Mesenchymal stem cell (in vitro differentiated cells and primary cell): Measurements from ENCODE around the gene PID1.
A peak's percentile ranks its signal among the peaks of the same experiment; 100 is the strongest.

Experiments
- DNase-seq: peaks from one replicate; pipeline ENCODE4 v3.0.0-alpha.2; 2013
- H2AFZ ChIP-seq: one replicate; pipeline ENCODE4 v1.6.1; 2013; ENCODE audit warnings: low read depth, mild to moderate bottlenecking, control low read depth, inconsistent platforms, low read length, moderate library complexity
- H2AK5ac ChIP-seq: 2 replicates; pipeline ENCODE4 v1.6.1; 2013; ENCODE audit warnings: low read length, moderate library complexity, mild to moderate bottlenecking, inconsistent platforms; ENCODE audit not compliant: severe bottlenecking
- H2BK120ac ChIP-seq: one replicate; pipeline ENCODE4 v1.6.1; 2013; ENCODE audit warnings: low read depth, mild to moderate bottlenecking, inconsistent platforms, low read length, moderate library complexity
- H2BK12ac ChIP-seq, 2 experiments: one replicate each; pipeline ENCODE4 v1.6.1; 2013; ENCODE audit warnings: inconsistent platforms in 2 of 2, low read length in 2 of 2, mild to moderate bottlenecking in 2 of 2, moderate library complexity in 2 of 2, control low read depth in 1 of 2
- H2BK15ac ChIP-seq: one replicate; pipeline ENCODE4 v1.6.1; 2013; ENCODE audit warnings: mild to moderate bottlenecking, low read depth, inconsistent platforms; ENCODE audit not compliant: poor library complexity, severe bottlenecking
- H2BK5ac ChIP-seq: 2 replicates; pipeline ENCODE4 v1.6.1; 2013; ENCODE audit warnings: low read depth, mild to moderate bottlenecking, low read length, control low read depth, inconsistent platforms; ENCODE audit not compliant: poor library complexity, severe bottlenecking
- H3K14ac ChIP-seq, 2 experiments: one replicate each; pipeline ENCODE4 v1.6.1; 2013; ENCODE audit warnings: inconsistent platforms in 2 of 2, low read length in 2 of 2, control low read depth in 1 of 2, mild to moderate bottlenecking in 1 of 2, moderate library complexity in 1 of 2
- H3K18ac ChIP-seq, 2 experiments: one replicate each; pipeline ENCODE4 v1.6.1; 2013; ENCODE audit warnings: inconsistent platforms in 2 of 2, low read length in 2 of 2, control low read depth in 1 of 2, low read depth in 1 of 2, mild to moderate bottlenecking in 1 of 2
- H3K23ac ChIP-seq, 2 experiments: one replicate each; pipeline ENCODE4 v1.6.1; 2013; ENCODE audit warnings: inconsistent platforms in 2 of 2, low read length in 2 of 2, mild to moderate bottlenecking in 2 of 2, moderate library complexity in 2 of 2, control low read depth in 1 of 2
- H3K27ac ChIP-seq: 2 replicates; pipeline ENCODE4 v1.5.1; 2013; ENCODE audit warnings: mild to moderate bottlenecking, moderate library complexity, low read length, control low read depth, inconsistent platforms; ENCODE audit not compliant: poor library complexity, severe bottlenecking
- H3K27me3 ChIP-seq, 2 experiments: 2 replicates each; pipeline versions ENCODE4 v1.6.1 to v1.7.0; 2013; ENCODE audit warnings: low read length in 2 of 2, mild to moderate bottlenecking in 2 of 2, moderate library complexity in 2 of 2, control low read depth in 1 of 2, inconsistent platforms in 1 of 2; ENCODE audit not compliant: control insufficient read depth in 1 of 2, insufficient read depth in 1 of 2
- H3K36me3 ChIP-seq, 2 experiments: 2 replicates each; pipeline versions ENCODE4 v1.6.1 to v1.7.0; 2013; ENCODE audit warnings: low read length in 2 of 2, control low read depth in 1 of 2, inconsistent platforms in 1 of 2, low read depth in 1 of 2, mild to moderate bottlenecking in 1 of 2; ENCODE audit not compliant: insufficient read depth in 2 of 2, control insufficient read depth in 1 of 2
- H3K4ac ChIP-seq, 2 experiments: one replicate each; pipeline ENCODE4 v1.6.1; 2013; ENCODE audit warnings: inconsistent platforms in 2 of 2, low read length in 2 of 2, mild to moderate bottlenecking in 2 of 2, moderate library complexity in 2 of 2, control low read depth in 1 of 2, low read depth in 1 of 2
- H3K4me1 ChIP-seq: 2 replicates; pipeline ENCODE4 v1.6.1; 2013; ENCODE audit warnings: low read depth, low read length, control low read depth; ENCODE audit not compliant: control insufficient read depth, insufficient read depth
- H3K4me2 ChIP-seq: 2 replicates; pipeline ENCODE4 v1.6.1; 2013; ENCODE audit warnings: low read length, mild to moderate bottlenecking, inconsistent platforms; ENCODE audit not compliant: poor library complexity, severe bottlenecking
- H3K4me3 ChIP-seq, 2 experiments: 2 replicates each; pipeline versions ENCODE4 v1.5.1 to v1.7.0; 2013; ENCODE audit warnings: low read length in 2 of 2, mild to moderate bottlenecking in 2 of 2, control low read depth in 1 of 2, low read depth in 1 of 2; ENCODE audit not compliant: insufficient read depth in 1 of 2
- H3K79me1 ChIP-seq: replicated peaks from 2 replicates; pipeline ENCODE4 v1.6.1; 2013; ENCODE audit warnings: mild to moderate bottlenecking, control low read depth, low read length, inconsistent platforms; ENCODE audit not compliant: poor library complexity, severe bottlenecking
- H3K9ac ChIP-seq: 2 replicates; pipeline ENCODE4 v1.7.0; 2013; ENCODE audit warnings: mild to moderate bottlenecking, low read length, moderate library complexity
- H3K9me3 ChIP-seq: 2 replicates; pipeline ENCODE4 v1.7.0; 2013; ENCODE audit warnings: mild to moderate bottlenecking, low read length; ENCODE audit not compliant: control insufficient read depth
- H4K8ac ChIP-seq: one replicate; pipeline ENCODE4 v1.6.1; 2013; ENCODE audit warnings: inconsistent platforms, mild to moderate bottlenecking, low read length, moderate library complexity
- H4K91ac ChIP-seq: one replicate; pipeline ENCODE4 v1.6.1; 2013; ENCODE audit warnings: mild to moderate bottlenecking, low read length, inconsistent platforms
- WGBS: methylation state at CpG from one replicate; pipeline ENCODE4 v1.1.7; 2013; ENCODE audit warnings: mixed read lengths; 5-methylcytosine and 5-hydroxymethylcytosine counted together

PID1 gene

DNA sequence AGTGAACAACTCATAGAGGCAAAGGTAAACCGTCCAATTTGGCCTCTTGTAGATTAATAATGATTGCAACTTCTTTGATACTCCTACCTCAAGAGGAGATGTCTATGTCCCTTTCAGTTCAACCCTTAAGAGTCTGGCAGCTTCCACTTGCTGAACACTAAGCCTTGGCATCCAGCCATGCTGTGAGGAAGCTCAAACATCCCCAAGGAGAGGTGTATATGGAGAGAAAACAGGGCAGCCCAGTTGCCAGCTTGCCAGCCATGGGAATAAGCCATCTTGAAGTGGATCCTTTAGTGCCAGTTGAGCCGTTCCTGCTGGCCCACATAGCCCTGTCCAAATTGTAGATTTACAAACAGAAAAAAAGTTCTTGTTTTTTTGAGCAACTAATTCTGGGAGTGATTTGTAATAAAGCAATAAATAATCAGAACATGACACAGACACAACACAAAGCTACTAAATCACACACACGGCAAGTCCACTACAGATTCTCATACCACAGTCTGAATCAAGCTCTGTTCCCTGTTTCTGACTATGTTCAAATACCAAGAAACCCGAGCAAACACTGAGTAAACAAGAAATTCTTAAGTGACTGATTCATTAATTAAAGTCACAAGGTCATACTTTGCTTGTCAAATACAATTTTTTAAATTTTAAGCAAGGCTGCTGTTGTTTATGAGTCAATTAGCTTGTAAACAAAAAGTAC, 96.1 kb downstream of the PID1 start:
- H3K27me3 ChIP-seq, result no peaks in the 10 kb centered on the region
- H3K4ac ChIP-seq, result no peak overlapping the region
- 26% methylated on average over 3 of the region's 4 CpGs for WGBS

DNA sequence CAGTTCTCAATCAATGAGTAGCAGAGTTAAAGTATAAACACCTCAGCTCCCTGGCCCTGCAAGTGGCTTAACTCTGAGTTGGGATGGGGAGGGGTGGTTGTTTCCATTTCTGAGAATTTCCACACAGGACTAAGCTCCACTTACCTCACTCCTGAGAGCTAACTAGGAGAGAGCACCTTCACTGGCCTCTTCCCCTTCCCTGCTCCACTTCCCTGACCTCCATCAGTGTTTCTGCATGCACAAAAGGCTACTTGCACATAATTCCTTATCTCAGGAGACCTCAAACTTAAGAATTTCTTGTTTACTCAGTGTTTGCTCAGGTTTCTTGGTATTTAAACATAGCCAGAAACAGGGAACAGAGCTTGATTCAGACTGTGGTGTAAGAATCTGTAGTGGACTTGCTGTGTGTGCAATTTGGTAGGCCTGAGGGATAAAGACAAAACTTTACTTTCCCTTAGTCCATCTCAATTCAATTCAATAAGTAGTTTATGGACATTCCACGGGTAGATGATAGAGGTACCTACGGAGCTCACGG, 97.2 kb downstream of the PID1 start:
- H3K27me3 ChIP-seq, result no peaks in the 10 kb centered on the region
- no peak overlapping the region for H3K4ac ChIP-seq
- no peak overlapping the region for H2AK5ac ChIP-seq
- no peak overlapping the region for H4K91ac ChIP-seq
- H2BK12ac ChIP-seq, result peak overlapping the region in 1 of 2 experiments; percentile 39
- H3K36me3 ChIP-seq, result no peaks in the 10 kb centered on the region
- H2BK5ac ChIP-seq, result no peak overlapping the region
- peaks cover 1% of the 10 kb centered on the region for H3K79me1 ChIP-seq
- H3K27ac ChIP-seq, result no peak overlapping the region
- H3K18ac ChIP-seq, result no peak overlapping the region
- no peak overlapping the region for H3K9ac ChIP-seq
- no peak for DNase-seq
- H3K4me2 ChIP-seq, result no peak overlapping the region
- H3K9me3 ChIP-seq, result no peaks in the 10 kb centered on the region
- H2AFZ ChIP-seq, result no peak overlapping the region
- H3K14ac ChIP-seq, result no peak overlapping the region
- no peak overlapping the region for H4K8ac ChIP-seq
- no peaks in the 10 kb centered on the region for H3K4me1 ChIP-seq
- H3K4me3 ChIP-seq, result no peak overlapping the region
- no peak overlapping the region for H3K23ac ChIP-seq
- WGBS, result no CpG with 5 or more reads among the region's 3 CpGs
- no peak overlapping the region for H2BK120ac ChIP-seq
- no peak overlapping the region for H2BK15ac ChIP-seq

More for the DNA sequence above, 96.1 kb downstream of the PID1 start:
- Histone ChIP-seq H3K4me1 (no peaks in the 10 kb centered on the region), H3K9me3 (no peaks in the 10 kb centered on the region), H3K4me3 (peak overlapping the region in 1 of 2 experiments; percentile 29), H3K36me3 (no peaks in the 10 kb centered on the region), H3K9ac (peak overlapping the region; percentile 48), H2BK12ac (no peak overlapping the region), H2AFZ (no peak overlapping the region), H3K27ac (no peak overlapping the region), H2BK15ac (no peak overlapping the region), H2AK5ac (no peak overlapping the region), H3K23ac (no peak overlapping the region), H3K79me1 (peaks cover 1% of the 10 kb centered on the region), H2BK120ac (no peak overlapping the region), H3K4me2 (no peak overlapping the region), H4K91ac (no peak overlapping the region), H4K8ac (no peak overlapping the region), H3K18ac (no peak overlapping the region), H3K14ac (no peak overlapping the region), H2BK5ac (no peak overlapping the region)
- peak; percentile 63 for DNase-seq

DNA sequence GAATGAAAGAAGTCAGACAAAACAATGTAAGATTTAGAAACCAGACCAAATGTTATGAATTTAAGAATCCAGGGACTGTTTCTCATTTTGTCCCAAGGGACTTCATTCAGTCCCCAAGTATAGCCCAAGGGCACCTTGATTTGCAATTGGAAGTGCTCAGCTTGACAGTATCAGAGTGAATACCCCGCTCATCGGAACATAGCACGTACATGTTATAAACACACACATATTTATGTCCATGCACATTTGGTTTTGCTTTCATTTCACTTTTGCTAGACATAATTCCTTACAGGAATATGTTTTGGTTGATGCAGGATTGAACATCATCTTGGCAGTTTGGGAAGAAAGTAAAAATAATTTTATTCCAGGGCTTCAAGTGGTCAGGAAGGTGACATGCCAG, 100.2 kb downstream of the PID1 start:
- Histone ChIP-seq H3K4me1 (no peaks in the 10 kb centered on the region), H3K4me3 (peak overlapping the region in 1 of 2 experiments; percentile 77), H3K4ac (no peak overlapping the region), H2BK120ac (no peak overlapping the region), H3K9ac (peak overlapping the region; percentile 70), H3K4me2 (no peak overlapping the region), H3K14ac (no peak overlapping the region), H2BK5ac (no peak overlapping the region), H2AFZ (no peak overlapping the region), H3K27me3 (no peaks in the 10 kb centered on the region), H4K8ac (no peak overlapping the region), H2BK12ac (no peak overlapping the region), H3K36me3 (no peaks in the 10 kb centered on the region), H3K18ac (no peak overlapping the region), H2AK5ac (no peak overlapping the region), H2BK15ac (no peak overlapping the region), H3K27ac (no peak overlapping the region), H3K9me3 (no peaks in the 10 kb centered on the region), H3K79me1 (no peaks in the 10 kb centered on the region), H3K23ac (no peak overlapping the region), H4K91ac (no peak overlapping the region)
- peak; percentile 20 for DNase-seq
- WGBS, result 100% methylated on average over 3 of the region's 3 CpGs

DNA sequence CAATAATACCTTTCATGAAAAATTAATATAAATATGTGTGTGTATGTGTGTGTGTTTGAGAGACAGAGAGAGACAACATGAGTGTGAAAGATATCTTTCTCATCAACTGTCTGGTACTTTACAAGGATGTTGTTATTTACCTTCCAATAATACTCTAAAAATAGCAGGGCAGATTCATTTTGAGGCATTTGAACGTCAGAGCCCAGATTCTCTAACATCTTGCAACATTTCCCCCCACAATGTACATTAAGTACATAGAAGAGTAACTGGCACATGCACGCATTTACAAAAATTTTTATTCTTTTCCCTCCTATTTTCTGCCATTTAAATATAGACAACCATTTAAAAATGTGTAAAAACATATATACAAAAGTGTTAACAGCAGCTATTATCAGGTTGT, 100.9 kb downstream of the PID1 start:
- H3K4ac ChIP-seq, result no peak overlapping the region
- no peak overlapping the region for H3K9ac ChIP-seq
- no peak overlapping the region for H4K91ac ChIP-seq
- no peak overlapping the region for H3K18ac ChIP-seq
- H3K23ac ChIP-seq, result no peak overlapping the region
- H3K36me3 ChIP-seq, result no peaks in the 10 kb centered on the region
- no peaks in the 10 kb centered on the region for H3K27me3 ChIP-seq
- no peak overlapping the region for H2BK15ac ChIP-seq
- no peaks in the 10 kb centered on the region for H3K9me3 ChIP-seq
- no peaks in the 10 kb centered on the region for H3K79me1 ChIP-seq
- H3K27ac ChIP-seq, result no peak overlapping the region
- H3K4me1 ChIP-seq, result no peaks in the 10 kb centered on the region
- H3K4me3 ChIP-seq, result peak overlapping the region in 1 of 2 experiments; percentile 77
- DNase-seq, result no peak
- H3K4me2 ChIP-seq, result no peak overlapping the region
- H4K8ac ChIP-seq, result no peak overlapping the region
- H2AFZ ChIP-seq, result no peak overlapping the region
- H2BK12ac ChIP-seq, result no peak overlapping the region
- no peak overlapping the region for H2BK120ac ChIP-seq
- H2BK5ac ChIP-seq, result no peak overlapping the region
- 34% methylated on average over 1 of the region's 2 CpGs for WGBS
- no peak overlapping the region for H3K14ac ChIP-seq
- H2AK5ac ChIP-seq, result no peak overlapping the region
